PC-9 (cell line): ENCODE measurements around the gene SWI5. TPM values are rescaled to one million over a fixed set of nuclear protein-coding genes. Genes with fewer than 3 reads are reported as not detected.

ENCODE experiments used
- BruUV-seq: library from RNA; stranded (reverse); fragments of 400-500 nt; replicated peaks from 2 replicates; lab custom pipeline; 2021; lab: Mats Ljungman, UMichigan
- CTCF ChIA-PET: fragments of 300-600 bp; sonication (Branson Sonifier 250); formaldehyde crosslinking; loops from one replicate; lab custom pipeline; 2022; ENCODE audit warnings: antibody characterized with exemption; lab: Charles Lee
- POLR2A ChIA-PET: fragments of 300-600 bp; sonication (Branson Sonifier 250); formaldehyde crosslinking; loops from one replicate; lab custom pipeline; 2022; ENCODE audit warnings: antibody characterized with exemption; ENCODE audit not compliant: unreplicated experiment; lab: Charles Lee
- DNase-seq, 2 experiments: peaks; one replicate each; pipeline versions ENCODE4 v3.0.0 to v3.0.0-alpha.2; 2015 to 2022; ENCODE audit warnings: mixed read lengths in 1 of 2
- H2AFZ ChIP-seq: fragments of 200-600 bp; sonication (generic); 2 replicates; pipeline ENCODE4 v1.8.1; 2017; ENCODE audit warnings: antibody characterized with exemption
- H3F3A ChIP-seq: fragments of 200-600 bp; sonication (generic); 2 replicates; pipeline ENCODE4 v1.8.1; 2017; ENCODE audit warnings: antibody characterized with exemption, mild to moderate bottlenecking, low read depth; ENCODE audit not compliant: insufficient read depth
- H3K27ac ChIP-seq: fragments of 200-600 bp; sonication (generic); 2 replicates; pipeline ENCODE4 v1.6.1; 2016; ENCODE audit warnings: mixed run types
- H3K27me3 ChIP-seq: fragments of 200-600 bp; sonication (generic); 2 replicates; pipeline ENCODE4 v1.6.1; 2016; ENCODE audit warnings: low read depth, mixed run types; ENCODE audit not compliant: insufficient read depth
- H3K36me3 ChIP-seq: fragments of 200-600 bp; sonication (generic); 2 replicates; pipeline ENCODE4 v1.6.1; 2016; ENCODE audit warnings: low read depth, mixed run types
- H3K4me1 ChIP-seq: fragments of 200-600 bp; sonication (generic); replicated peaks from 2 replicates; pipeline ENCODE4 v1.6.1; 2016; ENCODE audit warnings: mixed run types; ENCODE audit not compliant: insufficient read depth
- H3K4me2 ChIP-seq: fragments of 200-600 bp; sonication (generic); 2 replicates; pipeline ENCODE4 v1.6.1; 2017; ENCODE audit warnings: mixed run types
- H3K4me3 ChIP-seq: fragments of 200-600 bp; sonication (generic); 2 replicates; pipeline ENCODE4 v1.6.1; 2016; ENCODE audit warnings: mixed run types
- H3K79me2 ChIP-seq: fragments of 200-600 bp; sonication (generic); 2 replicates; pipeline ENCODE4 v1.6.1; 2017; ENCODE audit warnings: low read depth, mixed run types
- H3K9me2 ChIP-seq: fragments of 200-600 bp; sonication (generic); 2 replicates; pipeline ENCODE4 v1.8.1; 2017; ENCODE audit warnings: mild to moderate bottlenecking; ENCODE audit not compliant: insufficient read depth
- H3K9me3 ChIP-seq: fragments of 200-600 bp; sonication (generic); 2 replicates; pipeline ENCODE4 v1.8.1; 2016; ENCODE audit warnings: low read depth; ENCODE audit not compliant: insufficient read depth
- H4K20me1 ChIP-seq: fragments of 200-600 bp; sonication (generic); 2 replicates; pipeline ENCODE4 v1.8.1; 2017; ENCODE audit not compliant: insufficient read depth
- CTCF ChIP-seq: fragments of 200-600 bp; sonication (generic); conservative IDR thresholded peaks from 2 replicates; pipeline ENCODE4 v1.6.1; 2017; ENCODE audit warnings: mixed run types, antibody characterized with exemption, mild to moderate bottlenecking, moderate library complexity
- EZH2 ChIP-seq: fragments of 200-600 bp; sonication (generic); IDR thresholded peaks from 2 replicates; pipeline ENCODE4 v1.8.0; 2017; ENCODE audit warnings: antibody characterized with exemption, low read depth
- intact Hi-C: fragments of 100-400 bp; cut with micrococcal nuclease; formaldehyde crosslinking; loops from one replicate; pipeline ENCODE4 v1.10.0; 2022; ENCODE audit not compliant: unreplicated experiment
- total RNA-seq: library from RNA; stranded (reverse); gene quantifications from 2 replicates; pipeline ENCODE4 v1.2.3, GENCODE V29; 2021

The SWI5 gene
- total RNA-seq, 1 experiment from 2014 or later: 86.0 TPM

GRCh38 chr9:128249908-128250838 is 25.9 kb upstream of the SWI5 start:
- BruUV-seq: no TSS peak
- Histone ChIP-seq H3K4me3 (no peak overlapping the region), H3K9me3 (no peaks in the 10 kb centered on the region), H3K4me1 (no peaks in the 10 kb centered on the region), H3K27ac (no peak overlapping the region), H3K36me3 (no peaks in the 10 kb centered on the region), H4K20me1 (no peaks in the 10 kb centered on the region), H2AFZ (no peak overlapping the region), H3K79me2 (no peaks in the 10 kb centered on the region), H3F3A (peaks cover 11% of the 10 kb centered on the region; the same call in 1 of the 2 replicates), H3K4me2 (no peak overlapping the region), H3K9me2 (no peaks in the 10 kb centered on the region), H3K27me3 (no peaks in the 10 kb centered on the region)
- CTCF ChIA-PET: interaction anchor here (0.5 to 0.6 kb wide), 2 partner anchors 171 to 191 kb away, joined by 3 read pairs; partner anchors contain the start of gene CERCAM
- TF ChIP-seq EZH2: no peak
- no peak for TF ChIP-seq CTCF
- POLR2A ChIA-PET: interaction anchor here (0.6 kb wide), 1 partner anchor 95 kb away, joined by 3 read pairs; no protein-coding TSS in a partner anchor
- peak in 1 of 2 experiments; percentile 44 for DNase-seq
- intact Hi-C loops: no loop called here

GRCh38 chr9:128250839-128251731 is 25.0 kb upstream of the SWI5 start:
- BruUV-seq: no TSS peak
- no peak overlapping the region for H2AFZ ChIP-seq
- intact Hi-C loops: no loop called here

More at GRCh38 chr9:128250839-128251731, 25.0 kb upstream of the SWI5 start:
- no peak for DNase-seq
- Histone ChIP-seq H3K27ac (no peak overlapping the region), H3K4me1 (no peaks in the 10 kb centered on the region), H3K4me3 (no peak overlapping the region), H3K36me3 (no peaks in the 10 kb centered on the region), H3K79me2 (no peaks in the 10 kb centered on the region), H3K9me3 (no peaks in the 10 kb centered on the region), H4K20me1 (no peaks in the 10 kb centered on the region), H3K9me2 (no peaks in the 10 kb centered on the region), H3K4me2 (no peak overlapping the region), H3K27me3 (no peaks in the 10 kb centered on the region), H3F3A (peaks cover 18% of the 10 kb centered on the region; the same call in 1 of the 2 replicates)
- ChIA-PET POLR2A (no interaction called here), CTCF (no interaction called here)
- TF ChIP-seq EZH2 (no peak), CTCF (no peak)
